Immature natural killer cell (primary cell): Measurements from ENCODE around the gene NFATC4. TPM values are rescaled to one million over a fixed set of nuclear protein-coding genes. Genes with fewer than 3 reads are reported as not detected.

Source experiments
- DNase-seq, 3 donors: peaks; one replicate each; pipeline ENCODE4 v3.0.0; 2022; ENCODE audit warnings: mixed read lengths in 1 of 3
- H3K27ac Mint-ChIP-seq, 6 donors: one replicate each; pipeline ENCODE4 v1.8.0; 2020; ENCODE audit warnings: mixed read lengths in 6 of 6, mild to moderate bottlenecking in 5 of 6, inconsistent platforms in 4 of 6, moderate library complexity in 3 of 6
- H3K27me3 Mint-ChIP-seq, 3 donors: one replicate each; pipeline ENCODE4 v1.8.0; 2020 to 2021; ENCODE audit warnings: low read depth in 3 of 3, mild to moderate bottlenecking in 3 of 3, mixed read lengths in 3 of 3, moderate library complexity in 3 of 3, inconsistent platforms in 1 of 3
- H3K36me3 Mint-ChIP-seq, 3 donors: one replicate each; pipeline ENCODE4 v1.8.0; 2020; ENCODE audit warnings: mixed read lengths in 3 of 3, inconsistent platforms in 2 of 3, mild to moderate bottlenecking in 2 of 3
- H3K4me1 Mint-ChIP-seq, 2 donors: one replicate each; pipeline ENCODE4 v1.8.0; 2020; ENCODE audit warnings: inconsistent platforms in 2 of 2, mild to moderate bottlenecking in 2 of 2, mixed read lengths in 2 of 2, moderate library complexity in 1 of 2
- H3K4me3 Mint-ChIP-seq, 5 donors: one replicate each; pipeline ENCODE4 v1.8.0; 2020; ENCODE audit warnings: mild to moderate bottlenecking in 5 of 5, mixed read lengths in 5 of 5, inconsistent platforms in 3 of 5, moderate library complexity in 3 of 5
- H3K9me3 Mint-ChIP-seq, 6 donors: one replicate each; pipeline ENCODE4 v1.8.0; 2020; ENCODE audit warnings: mild to moderate bottlenecking in 6 of 6, mixed read lengths in 6 of 6, inconsistent platforms in 4 of 6, moderate library complexity in 3 of 6
- polyA plus RNA-seq, 3 donors: library from polyadenylated mRNA; unstranded; fragments of 300-500 nt; fragmentation: Illumina TruSeq; gene quantifications; one replicate each; pipeline ENCODE4 v1.2.3, GENCODE V29; 2021

The NFATC4 gene
- polyA plus RNA-seq, 3 donors from 2014 or later: not detected

GRCh38 chr14:24403294-24403998 lies 35.5 kb downstream of the NFATC4 start:
- no peak for DNase-seq
- H3K4me3 Mint-ChIP-seq: no peak overlapping the region
- peaks cover 0 to 3% (median 0%) of the 10 kb centered on the region in 6 donors for H3K9me3 Mint-ChIP-seq
- peaks cover 4 to 15% (median 4%) of the 10 kb centered on the region in 3 donors for H3K27me3 Mint-ChIP-seq
- no peak overlapping the region for H3K27ac Mint-ChIP-seq
- H3K36me3 Mint-ChIP-seq: no peaks in the 10 kb centered on the region
- H3K4me1 Mint-ChIP-seq: peaks cover 7 to 8% of the 10 kb centered on the region in 2 donors

GRCh38 chr14:24404814-24405213 lies 36.8 kb downstream of the NFATC4 start:
- no peak for DNase-seq
- no peaks in the 10 kb centered on the region for H3K36me3 Mint-ChIP-seq
- H3K4me1 Mint-ChIP-seq: peaks cover 0 to under 1% of the 10 kb centered on the region in 2 donors
- H3K4me3 Mint-ChIP-seq: no peak overlapping the region
- H3K27ac Mint-ChIP-seq: no peak overlapping the region
- peaks cover 4 to 15% (median 5%) of the 10 kb centered on the region in 3 donors for H3K27me3 Mint-ChIP-seq
- H3K9me3 Mint-ChIP-seq: peaks cover 0 to 3% (median 0%) of the 10 kb centered on the region in 6 donors

- Mint-ChIP-seq H3K9me3 (peaks cover 0 to 3% (median 0%) of the 10 kb centered on the region in 6 donors), H3K36me3 (no peaks in the 10 kb centered on the region), H3K27ac (no peak overlapping the region), H3K4me1 (no peaks in the 10 kb centered on the region), H3K4me3 (no peak overlapping the region), H3K27me3 (peaks cover 4 to 19% (median 5%) of the 10 kb centered on the region in 3 donors)
- DNase-seq: no peak
Measured at GRCh38 chr14:24406416-24406815, 38.4 kb downstream of the NFATC4 start.

- no peak overlapping the region for H3K4me3 Mint-ChIP-seq
- no peak overlapping the region for H3K27ac Mint-ChIP-seq
- peaks cover 4 to 16% (median 5%) of the 10 kb centered on the region in 3 donors for H3K27me3 Mint-ChIP-seq
Measured at GRCh38 chr14:24407608-24408325, 39.8 kb downstream of the NFATC4 start.

GRCh38 chr14:24408764-24409163 lies 40.8 kb downstream of the NFATC4 start:
- Mint-ChIP-seq H3K4me1 (no peaks in the 10 kb centered on the region), H3K4me3 (no peak overlapping the region), H3K36me3 (no peaks in the 10 kb centered on the region), H3K27me3 (peaks cover 3 to 13% (median 5%) of the 10 kb centered on the region in 3 donors), H3K27ac (no peak overlapping the region), H3K9me3 (no peaks in the 10 kb centered on the region)
- DNase-seq: no peak

More at GRCh38 chr14:24407608-24408325, 39.8 kb downstream of the NFATC4 start:
- Mint-ChIP-seq H3K36me3 (no peaks in the 10 kb centered on the region), H3K9me3 (peaks cover 0 to 2% (median 0%) of the 10 kb centered on the region in 6 donors), H3K4me1 (no peaks in the 10 kb centered on the region)
- DNase-seq: no peak

- Mint-ChIP-seq H3K4me1 (no peaks in the 10 kb centered on the region), H3K4me3 (no peak overlapping the region), H3K9me3 (no peaks in the 10 kb centered on the region), H3K27ac (no peak overlapping the region), H3K27me3 (peaks cover 0 to 12% (median 5%) of the 10 kb centered on the region in 3 donors), H3K36me3 (no peaks in the 10 kb centered on the region)
- DNase-seq: no peak
Measured at GRCh38 chr14:24409192-24409591, 41.2 kb downstream of the NFATC4 start.

- H3K9me3 Mint-ChIP-seq: no peaks in the 10 kb centered on the region
- DNase-seq: no peak
- no peaks in the 10 kb centered on the region for H3K36me3 Mint-ChIP-seq
- H3K27ac Mint-ChIP-seq: no peak overlapping the region
- no peak overlapping the region for H3K4me3 Mint-ChIP-seq
- H3K4me1 Mint-ChIP-seq: no peaks in the 10 kb centered on the region
- peaks cover 0 to 7% (median 3%) of the 10 kb centered on the region in 3 donors for H3K27me3 Mint-ChIP-seq
Measured at GRCh38 chr14:24409956-24410355, 42.0 kb downstream of the NFATC4 start.

- Mint-ChIP-seq H3K4me1 (no peaks in the 10 kb centered on the region), H3K9me3 (no peaks in the 10 kb centered on the region)
Measured at GRCh38 chr14:24411443-24412389, 43.7 kb downstream of the NFATC4 start.

GRCh38 chr14:24414077-24414476 lies 46.1 kb downstream of the NFATC4 start:
- DNase-seq: no peak
- Mint-ChIP-seq H3K27ac (no peak overlapping the region), H3K36me3 (no peaks in the 10 kb centered on the region), H3K4me3 (no peak overlapping the region), H3K9me3 (no peaks in the 10 kb centered on the region), H3K4me1 (no peaks in the 10 kb centered on the region), H3K27me3 (peaks cover 0 to 4% (median 4%) of the 10 kb centered on the region in 3 donors)

More at GRCh38 chr14:24411443-24412389, 43.7 kb downstream of the NFATC4 start:
- no peak overlapping the region for H3K27ac Mint-ChIP-seq
- H3K36me3 Mint-ChIP-seq: no peaks in the 10 kb centered on the region
- peaks cover 0 to 4% (median 2%) of the 10 kb centered on the region in 3 donors for H3K27me3 Mint-ChIP-seq
- no peak overlapping the region for H3K4me3 Mint-ChIP-seq
- DNase-seq: peak in 2 of 3 donors; percentile 16 to 30

- Mint-ChIP-seq H3K36me3 (no peaks in the 10 kb centered on the region), H3K4me3 (no peak overlapping the region), H3K27me3 (peaks cover 0 to 4% (median 4%) of the 10 kb centered on the region in 3 donors), H3K27ac (no peak overlapping the region), H3K4me1 (no peaks in the 10 kb centered on the region), H3K9me3 (no peaks in the 10 kb centered on the region)
- no peak for DNase-seq
Measured at GRCh38 chr14:24414732-24415420, 46.9 kb downstream of the NFATC4 start.

- no peak overlapping the region for H3K27ac Mint-ChIP-seq
- no peak overlapping the region for H3K4me3 Mint-ChIP-seq
- H3K4me1 Mint-ChIP-seq: no peaks in the 10 kb centered on the region
- H3K36me3 Mint-ChIP-seq: no peaks in the 10 kb centered on the region
- DNase-seq: no peak
- H3K9me3 Mint-ChIP-seq: no peaks in the 10 kb centered on the region
- H3K27me3 Mint-ChIP-seq: peaks cover 0 to 5% (median 4%) of the 10 kb centered on the region in 3 donors
Measured at GRCh38 chr14:24415421-24416253, 47.7 kb downstream of the NFATC4 start.

GRCh38 chr14:24416254-24416931 lies 48.4 kb downstream of the NFATC4 start:
- no peak for DNase-seq
- no peak overlapping the region for H3K27ac Mint-ChIP-seq
- H3K9me3 Mint-ChIP-seq: no peaks in the 10 kb centered on the region
- H3K36me3 Mint-ChIP-seq: no peaks in the 10 kb centered on the region
- H3K4me3 Mint-ChIP-seq: no peak overlapping the region
- H3K4me1 Mint-ChIP-seq: no peaks in the 10 kb centered on the region
- peaks cover under 1 to 4% (median 3%) of the 10 kb centered on the region in 3 donors for H3K27me3 Mint-ChIP-seq
